ENCODE measurements around the gene LDHB.
A peak's percentile ranks its signal among the peaks of the same experiment; 100 is the strongest.

Gene LDHB

DNA sequence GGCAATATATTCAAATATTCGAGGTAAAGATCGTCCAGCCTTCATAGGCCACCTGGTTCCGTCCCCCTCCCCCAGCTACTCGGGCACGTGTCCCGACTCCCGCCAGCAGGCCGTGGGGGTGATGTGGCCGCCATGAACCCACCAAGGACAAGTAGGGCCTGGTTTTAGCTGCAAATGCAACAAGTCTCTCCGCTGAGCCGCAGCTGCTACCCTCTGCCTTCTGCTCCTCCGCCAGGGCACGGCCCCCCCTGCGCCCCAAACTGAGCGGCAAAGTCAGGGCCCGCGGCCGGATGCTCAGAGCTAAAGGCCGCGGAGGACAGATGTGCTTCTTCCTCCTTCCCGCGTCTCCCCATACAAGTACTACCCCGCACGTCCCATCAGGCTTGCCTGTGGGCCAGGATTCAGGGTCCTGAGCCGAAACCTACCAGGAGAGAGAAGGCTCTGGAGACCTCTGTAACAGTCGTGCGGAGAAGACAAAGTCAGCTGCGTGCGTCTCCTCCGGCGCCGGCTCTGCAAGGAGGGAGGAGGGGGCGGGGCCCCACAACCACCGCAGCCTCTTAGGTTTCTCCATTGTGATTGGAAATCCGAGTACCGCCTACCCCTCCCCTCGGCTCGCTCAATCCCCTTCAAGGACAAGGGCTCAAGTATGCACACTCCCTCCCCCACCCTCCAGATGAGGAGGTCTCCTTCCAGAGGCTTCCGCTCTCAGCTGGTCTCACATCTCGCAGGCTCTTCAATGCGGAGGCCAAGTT, at the start of gene LDHB:
Gene LDHB (minus strand): TSS at position 517 of the 752 bp plus-strand sequence. CDS start 3,171 bp downstream, outside the sequence.
- Histone ChIP-seq H3K4me3 (ENCODE audit: low read depth, low read length, poor library complexity, severe bottlenecking) (peak within 1 kb of the TSS; percentile 92), H3K9ac (ENCODE audit: low read length) (peak within 1 kb of the TSS; percentile 84), H3K27ac (ENCODE audit: low read depth, low read length, poor library complexity, severe bottlenecking) (peak within 1 kb of the TSS; percentile 89), H3K9me2 (ENCODE audit: low read depth, low read length) (no peaks in the 10 kb centered on the region), H3K4me2 (ENCODE audit: low read length) (peak within 1 kb of the TSS; percentile 95), H3K27me3 (ENCODE audit: insufficient read depth, low read length) (no peaks in the 10 kb centered on the region), H3K4me1 (ENCODE audit: insufficient read depth, low read length, severe bottlenecking) (peaks cover 21% of the 10 kb centered on the region), H3K9me3 (ENCODE audit: low read length) (no peaks in the 10 kb centered on the region), H3K79me2 (ENCODE audit: insufficient read depth, low read length) (peaks cover 33% of the 10 kb centered on the region), H4K20me1 (ENCODE audit: insufficient read depth, low read length) (0 out of 2 replicates have a peak, but pooled peaks cover 2% of the 10 kb centered on the region), H2AFZ (ENCODE audit: low read length) (peak within 1 kb of the TSS; percentile 92), H3F3A (ENCODE audit: insufficient read depth, low read length) (no peaks in the 10 kb centered on the region), H3K36me3 (ENCODE audit: insufficient read depth, low read length) (peaks cover 39% of the 10 kb centered on the region)
- TF ChIP-seq, protein P1, sequence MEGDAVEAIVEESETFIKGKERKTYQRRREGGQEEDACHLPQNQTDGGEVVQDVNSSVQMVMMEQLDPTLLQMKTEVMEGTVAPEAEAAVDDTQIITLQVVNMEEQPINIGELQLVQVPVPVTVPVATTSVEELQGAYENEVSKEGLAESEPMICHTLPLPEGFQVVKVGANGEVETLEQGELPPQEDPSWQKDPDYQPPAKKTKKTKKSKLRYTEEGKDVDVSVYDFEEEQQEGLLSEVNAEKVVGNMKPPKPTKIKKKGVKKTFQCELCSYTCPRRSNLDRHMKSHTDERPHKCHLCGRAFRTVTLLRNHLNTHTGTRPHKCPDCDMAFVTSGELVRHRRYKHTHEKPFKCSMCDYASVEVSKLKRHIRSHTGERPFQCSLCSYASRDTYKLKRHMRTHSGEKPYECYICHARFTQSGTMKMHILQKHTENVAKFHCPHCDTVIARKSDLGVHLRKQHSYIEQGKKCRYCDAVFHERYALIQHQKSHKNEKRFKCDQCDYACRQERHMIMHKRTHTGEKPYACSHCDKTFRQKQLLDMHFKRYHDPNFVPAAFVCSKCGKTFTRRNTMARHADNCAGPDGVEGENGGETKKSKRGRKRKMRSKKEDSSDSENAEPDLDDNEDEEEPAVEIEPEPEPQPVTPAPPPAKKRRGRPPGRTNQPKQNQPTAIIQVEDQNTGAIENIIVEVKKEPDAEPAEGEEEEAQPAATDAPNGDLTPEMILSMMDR (IDR thresholded peaks at IDR 0.05; ENCODE audit: low read length): no peak
- TF ChIP-seq EZH2 (IDR thresholded peaks at IDR 0.05; ENCODE audit: borderline replicate concordance, low read length): no peak

GRCh38 chr12:21704847-21705246, 47.2 kb upstream of the LDHB start:
- Histone ChIP-seq H3K27ac (ENCODE audit: low read depth, low read length, poor library complexity, severe bottlenecking) (no peak overlapping the region), H3K9me2 (ENCODE audit: low read depth, low read length) (no peaks in the 10 kb centered on the region), H3K9ac (ENCODE audit: low read length) (no peak overlapping the region), H3K27me3 (ENCODE audit: insufficient read depth, low read length) (no peaks in the 10 kb centered on the region), H3K4me3 (ENCODE audit: low read depth, low read length, poor library complexity, severe bottlenecking) (no peak overlapping the region), H3K36me3 (ENCODE audit: insufficient read depth, low read length) (no peaks in the 10 kb centered on the region), H2AFZ (ENCODE audit: low read length) (no peak overlapping the region), H3K79me2 (ENCODE audit: insufficient read depth, low read length) (no peaks in the 10 kb centered on the region), H3F3A (ENCODE audit: insufficient read depth, low read length) (no peaks in the 10 kb centered on the region), H4K20me1 (ENCODE audit: insufficient read depth, low read length) (no peaks in the 10 kb centered on the region), H3K4me2 (ENCODE audit: low read length) (no peak overlapping the region), H3K9me3 (ENCODE audit: low read length) (no peaks in the 10 kb centered on the region), H3K4me1 (ENCODE audit: insufficient read depth, low read length, severe bottlenecking) (no peaks in the 10 kb centered on the region)
- TF ChIP-seq, protein P1 (IDR thresholded peaks at IDR 0.05; ENCODE audit: low read length): no peak
- TF ChIP-seq EZH2 (IDR thresholded peaks at IDR 0.05; ENCODE audit: borderline replicate concordance, low read length): no peak

DNA sequence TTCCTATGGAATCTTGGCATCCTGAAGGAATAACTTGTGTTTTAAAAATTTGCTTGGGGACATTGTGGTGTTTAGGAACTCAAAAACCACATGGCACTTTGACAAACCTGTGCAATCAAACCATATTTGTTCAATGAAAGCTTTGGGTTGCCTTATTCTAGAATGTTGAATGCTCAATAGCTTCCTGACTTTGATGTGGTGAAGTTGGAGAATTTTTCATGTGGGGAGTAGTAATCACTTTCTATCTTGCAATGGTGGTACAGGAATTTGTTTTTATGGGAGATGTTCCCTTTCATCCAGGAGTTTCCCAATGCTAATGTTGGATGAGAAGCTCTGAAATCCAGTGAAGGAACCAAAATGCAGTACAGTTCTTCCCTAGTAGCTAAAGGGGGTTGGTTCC, 42.2 kb upstream of the LDHB start:
- Histone ChIP-seq H3K27ac (ENCODE audit: low read depth, low read length, poor library complexity, severe bottlenecking) (no peak overlapping the region), H3F3A (ENCODE audit: insufficient read depth, low read length) (no peaks in the 10 kb centered on the region), H3K4me3 (ENCODE audit: low read depth, low read length, poor library complexity, severe bottlenecking) (no peak overlapping the region), H2AFZ (ENCODE audit: low read length) (no peak overlapping the region), H3K9me3 (ENCODE audit: low read length) (no peaks in the 10 kb centered on the region), H4K20me1 (ENCODE audit: insufficient read depth, low read length) (no peaks in the 10 kb centered on the region), H3K9ac (ENCODE audit: low read length) (no peak overlapping the region), H3K79me2 (ENCODE audit: insufficient read depth, low read length) (no peaks in the 10 kb centered on the region), H3K4me2 (ENCODE audit: low read length) (no peak overlapping the region), H3K4me1 (ENCODE audit: insufficient read depth, low read length, severe bottlenecking) (no peaks in the 10 kb centered on the region), H3K36me3 (ENCODE audit: insufficient read depth, low read length) (no peaks in the 10 kb centered on the region), H3K9me2 (ENCODE audit: low read depth, low read length) (no peaks in the 10 kb centered on the region), H3K27me3 (ENCODE audit: insufficient read depth, low read length) (no peaks in the 10 kb centered on the region)
- no peak for TF ChIP-seq EZH2 (IDR thresholded peaks at IDR 0.05; ENCODE audit: borderline replicate concordance, low read length)
- TF ChIP-seq, protein P1 (IDR thresholded peaks at IDR 0.05; ENCODE audit: low read length): no peak
